H1 (cell line): Measurements from ENCODE around the gene LHPP. TPM values are rescaled to one million over a fixed set of nuclear protein-coding genes. Genes with fewer than 3 reads are reported as not detected.

Experiments used
- CHD2 ChIP-seq: IDR thresholded peaks from 2 replicates; pipeline ENCODE4 v1.6.1; 2012; ENCODE audit warnings: low read length, improper control_type of control experiment
- CTCF ChIP-seq, 3 experiments: IDR thresholded peaks; 1 replicate in 2 of 3; 2 replicates in 1 of 3; pipeline versions ENCODE4 v1.5.1 to v1.6.1; 2011; ENCODE audit warnings: low read length in 3 of 3, mild to moderate bottlenecking in 3 of 3, inconsistent platforms in 2 of 3, low read depth in 1 of 3, moderate library complexity in 1 of 3; ENCODE audit not compliant: insufficient read depth in 1 of 3; ENCODE audit errors: control extremely low read depth in 1 of 3
- HDAC6 ChIP-seq: IDR thresholded peaks from one replicate; pipeline ENCODE4 v1.7.1; 2012; ENCODE audit warnings: low read depth, mild to moderate bottlenecking, inconsistent platforms, low read length, moderate library complexity
- polyA plus RNA-seq, 7 experiments: library from polyadenylated mRNA; depleted of rRNA in 3 of 7; stranded (reverse) in 5 of 7; unstranded in 2 of 7; fragments of >200 nt in 5 of 7; fragments of 200-250 nt in 2 of 7; gene quantifications; 1 replicate in 5 of 7; 2 replicates in 1 of 7; 4 replicates in 1 of 7; pipeline versions ENCODE4 v1.2.1 to v1.2.3, GENCODE V29; 2011 to 2013; ENCODE audit warnings: missing spikeins in 2 of 7, mixed read lengths in 2 of 7
- total RNA-seq: library from RNA; stranded (reverse); fragmentation: NEBNext Ultra II Directional; extraction: Animal tissue kit (Norgen Biotek cat#: 25700); gene quantifications from 2 replicates; pipeline ENCODE4 v1.2.1, GENCODE V29; 2021

The LHPP gene
- total and polyA plus RNA-seq, 2 of the 8 experiments (the other 6 are each of a cell fraction or from before 2014, with no cell fraction given): 26.0 to 45.0 TPM

- no peak for TF ChIP-seq CTCF (IDR thresholded peaks at IDR 0.05; ENCODE audit: control extremely low read depth in 1 of 3, insufficient read depth in 1 of 3, low read depth in 1 of 3, low read length in 3 of 3)
- TF ChIP-seq HDAC6: no peak
- no peak for TF ChIP-seq CHD2
Observed at GRCh38 chr10:124497196-124497881, 35.7 kb downstream of the LHPP start (continued).
